A549 treated with DMSO at 1 μM for 4 hours (cell line): ENCODE data around the gene USP24. TPM values are rescaled to one million over a fixed set of nuclear protein-coding genes. Genes with fewer than 3 reads are reported as not detected.

ENCODE experiments used
- total RNA-seq: library from RNA; stranded (reverse); fragments of 200-300 nt; extraction: Qiagen RNA extraction; gene quantifications from 5 replicates; pipeline ENCODE4 v1.2.3, GENCODE V29; 2022; ENCODE audit warnings: low read depth

USP24 gene, protein sequence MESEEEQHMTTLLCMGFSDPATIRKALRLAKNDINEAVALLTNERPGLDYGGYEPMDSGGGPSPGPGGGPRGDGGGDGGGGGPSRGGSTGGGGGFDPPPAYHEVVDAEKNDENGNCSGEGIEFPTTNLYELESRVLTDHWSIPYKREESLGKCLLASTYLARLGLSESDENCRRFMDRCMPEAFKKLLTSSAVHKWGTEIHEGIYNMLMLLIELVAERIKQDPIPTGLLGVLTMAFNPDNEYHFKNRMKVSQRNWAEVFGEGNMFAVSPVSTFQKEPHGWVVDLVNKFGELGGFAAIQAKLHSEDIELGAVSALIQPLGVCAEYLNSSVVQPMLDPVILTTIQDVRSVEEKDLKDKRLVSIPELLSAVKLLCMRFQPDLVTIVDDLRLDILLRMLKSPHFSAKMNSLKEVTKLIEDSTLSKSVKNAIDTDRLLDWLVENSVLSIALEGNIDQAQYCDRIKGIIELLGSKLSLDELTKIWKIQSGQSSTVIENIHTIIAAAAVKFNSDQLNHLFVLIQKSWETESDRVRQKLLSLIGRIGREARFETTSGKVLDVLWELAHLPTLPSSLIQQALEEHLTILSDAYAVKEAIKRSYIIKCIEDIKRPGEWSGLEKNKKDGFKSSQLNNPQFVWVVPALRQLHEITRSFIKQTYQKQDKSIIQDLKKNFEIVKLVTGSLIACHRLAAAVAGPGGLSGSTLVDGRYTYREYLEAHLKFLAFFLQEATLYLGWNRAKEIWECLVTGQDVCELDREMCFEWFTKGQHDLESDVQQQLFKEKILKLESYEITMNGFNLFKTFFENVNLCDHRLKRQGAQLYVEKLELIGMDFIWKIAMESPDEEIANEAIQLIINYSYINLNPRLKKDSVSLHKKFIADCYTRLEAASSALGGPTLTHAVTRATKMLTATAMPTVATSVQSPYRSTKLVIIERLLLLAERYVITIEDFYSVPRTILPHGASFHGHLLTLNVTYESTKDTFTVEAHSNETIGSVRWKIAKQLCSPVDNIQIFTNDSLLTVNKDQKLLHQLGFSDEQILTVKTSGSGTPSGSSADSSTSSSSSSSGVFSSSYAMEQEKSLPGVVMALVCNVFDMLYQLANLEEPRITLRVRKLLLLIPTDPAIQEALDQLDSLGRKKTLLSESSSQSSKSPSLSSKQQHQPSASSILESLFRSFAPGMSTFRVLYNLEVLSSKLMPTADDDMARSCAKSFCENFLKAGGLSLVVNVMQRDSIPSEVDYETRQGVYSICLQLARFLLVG (N-terminal part only)
- total RNA-seq = 12.9 to 16.7 TPM (median 15.5 TPM) in 5 replicates

GRCh38 chr1:55215194-55216021 is at the start of gene USP24:
Gene USP24, minus strand, starts transcription at chr1:55215364. Its CDS starts 251 bp downstream, at chr1:55215113.

GRCh38 chr1:55039342-55040082 is 175.7 kb downstream of the USP24 start, which contains the start of gene PCSK9:
Gene PCSK9, plus strand, starts transcription at chr1:55039548. Its CDS starts 290 bp downstream, at chr1:55039838.

Other genes starting within 250 kb of the USP24 start
- gene TMEM61, start 234.7 kb downstream of the USP24 start, total RNA-seq = 0.34 to 0.50 TPM (median 0.40 TPM) in 3 of 5 replicates, not detected in the others
- gene BSND, start 216.4 kb downstream of the USP24 start, total RNA-seq = not detected in 5 replicates
- gene PCSK9, start 175.8 kb downstream of the USP24 start, total RNA-seq = 3.8 to 4.6 TPM (median 4.1 TPM) in 5 replicates